GM12878 (cell line): ENCODE measurements around the gene RNF183.

Source experiments
- CHD1 ChIP-seq: IDR thresholded peaks from 2 replicates; pipeline ENCODE4 v1.6.1; 2012; ENCODE audit warnings: low read depth, low read length, improper control_type of control experiment
- CTCF ChIP-seq, 3 experiments: IDR thresholded peaks in 2 of 3; conservative IDR thresholded peaks in 1 of 3; 2 replicates each; pipeline ENCODE4 v1.5.1; 2011; ENCODE audit warnings: low read depth in 3 of 3, low read length in 3 of 3, mild to moderate bottlenecking in 3 of 3, control low read depth in 2 of 3, moderate library complexity in 2 of 3, inconsistent platforms in 1 of 3, mixed read lengths in 1 of 3; ENCODE audit not compliant: control insufficient read depth in 2 of 3, insufficient read depth in 1 of 3; ENCODE audit errors: extremely low read depth in 1 of 3
- DPF2 ChIP-seq: fragments of 450-650 bp; IDR thresholded peaks from 2 replicates; pipeline ENCODE4 v1.6.1; 2017; ENCODE audit warnings: mild to moderate bottlenecking
- POLR2A ChIP-seq: IDR thresholded peaks from 2 replicates; pipeline ENCODE4 v1.6.1; 2011; ENCODE audit warnings: low read depth, mild to moderate bottlenecking, low read length
- RFX5 ChIP-seq: IDR thresholded peaks from 2 replicates; pipeline ENCODE4 v1.6.1; 2011; ENCODE audit warnings: low read depth, low read length, improper control_type of control experiment

DNA sequence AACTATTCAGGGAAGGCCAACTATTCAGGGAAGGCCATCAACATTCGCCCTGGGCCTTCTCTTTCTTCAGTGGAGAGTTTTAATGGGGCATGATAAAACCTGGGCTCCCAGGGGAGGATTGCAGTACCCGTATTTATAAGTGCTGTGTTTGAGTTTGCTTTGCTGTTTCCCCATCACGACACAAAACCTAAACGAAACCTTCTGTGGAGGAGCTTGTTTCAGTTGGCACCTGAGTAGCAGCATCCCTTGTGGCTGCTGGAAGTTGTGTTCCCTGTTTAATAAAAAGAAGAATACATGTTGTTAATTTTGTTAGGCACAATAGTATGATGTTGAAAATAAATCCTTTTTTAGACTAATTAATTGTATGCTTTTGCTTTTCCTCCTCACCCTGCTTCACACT, 28.6 kb upstream of the RNF183 start:
- TF ChIP-seq CTCF (IDR thresholded peaks at IDR 0.05 in 2 of 3, conservative IDR thresholded peaks at IDR 0.05 in 1 of 3; ENCODE audit: control insufficient read depth in 2 of 3, extremely low read depth in 1 of 3, insufficient read depth in 1 of 3, low read depth in 3 of 3, low read length in 3 of 3) (no peak), DPF2 (no peak), RFX5 (no peak), POLR2A (no peak), CHD1 (no peak)
